NCI-H748 treated with DMSO at 0.1 percent for 48 hours (cell line): ENCODE results near the gene LMO7.
"Not testable (repeated sequence)": the region's sequence is repeated elsewhere in the genome, so short reads cannot be mapped to it uniquely, and the experiment has no call there.

Experiments used
- DNase-seq: peaks from one replicate; lab custom pipeline; 2025; lab: John Stamatoyannopoulos, UW

LMO7 gene

DNA sequence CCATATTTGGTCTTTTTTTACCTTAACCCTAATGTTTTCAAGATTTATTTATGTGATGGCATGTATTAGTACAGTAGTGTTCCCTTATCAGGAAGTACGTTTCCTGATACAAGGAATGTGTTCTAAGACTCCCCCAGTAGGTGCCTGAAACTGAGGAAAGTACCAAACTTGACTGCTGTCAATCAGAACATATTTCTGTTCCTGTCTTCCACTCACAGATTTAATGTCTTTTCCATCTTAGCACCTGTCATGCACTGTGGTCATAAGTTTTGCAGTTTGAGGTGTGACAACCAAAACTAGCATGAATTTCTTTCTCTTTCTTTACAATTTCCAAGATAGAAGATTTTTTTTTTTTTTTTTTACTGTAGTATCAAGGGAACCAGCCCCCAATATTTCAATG lies 62.9 kb downstream of the LMO7 start:
- no peak for DNase-seq

DNA sequence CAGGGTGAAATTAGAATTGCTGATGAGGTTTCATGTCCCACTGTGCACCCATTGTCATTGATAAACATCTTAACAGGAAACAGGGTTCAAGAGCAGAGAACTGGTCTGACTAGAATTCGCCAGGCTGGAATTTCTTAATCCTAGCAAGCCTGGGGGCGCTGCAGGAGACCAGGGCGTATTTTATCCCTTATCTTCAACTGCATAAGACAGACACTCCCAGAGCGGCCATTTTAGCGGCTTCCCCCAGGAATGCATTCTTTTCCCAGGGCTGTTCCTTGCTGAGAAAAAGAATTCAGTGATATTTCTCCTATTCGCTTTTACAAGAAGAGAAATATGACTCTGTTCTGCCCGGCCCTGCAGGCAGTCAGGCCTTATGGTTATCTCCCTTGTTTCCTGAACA lies 63.6 kb downstream of the LMO7 start:
- DNase-seq = not testable (repeated sequence)

DNA sequence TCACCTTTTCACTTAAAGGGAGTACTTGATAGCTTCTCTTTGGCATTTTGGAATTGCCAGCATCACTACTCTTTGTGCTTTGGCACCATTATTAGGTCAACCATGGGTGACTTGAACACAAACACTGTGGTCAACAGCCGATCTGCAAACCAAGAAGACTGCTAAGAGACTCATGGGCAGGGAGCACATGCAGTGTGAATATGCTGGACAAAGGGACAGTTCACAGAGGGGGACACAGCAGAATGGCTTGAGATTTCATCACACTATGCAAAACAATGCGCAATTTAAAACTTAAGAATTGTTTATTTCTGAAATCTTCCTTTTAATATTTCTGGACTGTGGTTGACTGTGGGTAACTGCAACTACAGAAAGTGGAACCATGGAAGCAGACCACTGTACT lies 64.4 kb downstream of the LMO7 start:
- no peak for DNase-seq

DNA sequence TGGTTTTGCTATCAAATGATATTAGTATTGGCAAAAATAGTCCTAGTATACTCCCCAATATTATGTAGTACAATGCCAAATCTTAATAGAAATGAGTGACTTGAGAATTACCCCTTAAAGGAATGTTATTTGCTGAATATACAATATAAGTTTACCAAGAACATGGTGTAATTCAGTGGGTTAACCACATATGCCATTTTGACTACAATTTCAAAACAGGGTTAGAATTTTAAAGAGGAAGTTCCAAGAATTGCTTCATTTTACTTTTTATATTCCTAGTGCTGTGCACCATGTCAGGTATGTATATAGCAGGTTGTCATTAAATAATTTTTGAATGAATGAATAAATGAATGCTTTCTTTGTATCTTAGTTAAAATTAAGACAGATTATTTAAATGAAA lies 66.3 kb downstream of the LMO7 start:
- no peak for DNase-seq

DNA sequence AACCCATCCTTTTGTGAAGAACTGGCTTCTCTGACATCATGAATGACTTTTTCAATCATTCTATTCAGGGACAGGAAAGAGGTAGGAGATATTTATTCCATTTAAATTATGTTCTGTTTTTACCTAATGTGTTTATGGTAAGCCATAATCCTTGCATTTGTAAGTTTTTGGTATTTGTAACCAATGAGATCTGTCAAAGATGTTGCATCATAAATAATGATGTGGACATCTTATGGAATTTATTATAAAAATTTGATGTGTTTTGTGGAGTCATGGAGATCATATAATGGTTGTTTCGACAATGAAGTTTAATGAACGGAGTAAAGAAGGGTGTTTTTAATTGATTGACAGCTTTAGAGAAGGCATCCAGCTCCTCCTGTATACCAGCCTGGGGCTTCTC lies 67.6 kb downstream of the LMO7 start:
- no peak for DNase-seq

DNA sequence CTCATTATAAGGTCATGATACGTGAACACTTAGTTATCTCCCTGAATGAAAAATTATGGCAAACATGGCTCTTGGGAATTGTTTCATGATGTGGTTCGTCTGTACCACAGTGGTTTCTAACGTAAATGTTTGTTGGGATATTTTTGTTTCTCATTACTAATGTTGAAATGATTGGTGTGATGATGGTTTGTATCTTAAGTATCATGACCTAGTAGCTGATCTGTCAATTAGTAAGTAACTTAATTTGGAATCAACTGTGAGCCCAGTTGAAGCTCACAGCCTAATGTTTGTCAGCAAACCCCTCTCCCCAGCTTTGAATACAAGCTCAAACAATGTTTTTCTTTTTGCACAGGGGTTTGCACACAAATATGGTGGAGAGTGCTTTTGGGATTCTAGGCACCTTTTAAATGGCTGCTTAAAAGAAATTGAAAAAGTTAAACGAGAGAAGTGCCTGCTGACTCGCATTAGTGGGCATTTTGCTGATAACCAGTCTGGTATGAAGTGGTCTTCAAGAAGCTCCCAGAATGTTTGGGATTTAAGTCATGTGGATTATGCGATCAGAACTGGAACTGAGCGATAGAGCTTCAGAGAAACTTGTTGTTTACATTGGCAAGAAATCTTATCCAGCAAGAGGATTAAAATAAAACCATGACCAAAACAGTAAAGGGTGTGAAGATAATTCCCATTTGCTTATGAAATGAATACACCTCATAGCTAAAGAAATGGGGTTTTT lies 68.2 kb downstream of the LMO7 start:
- no peak for DNase-seq

DNA sequence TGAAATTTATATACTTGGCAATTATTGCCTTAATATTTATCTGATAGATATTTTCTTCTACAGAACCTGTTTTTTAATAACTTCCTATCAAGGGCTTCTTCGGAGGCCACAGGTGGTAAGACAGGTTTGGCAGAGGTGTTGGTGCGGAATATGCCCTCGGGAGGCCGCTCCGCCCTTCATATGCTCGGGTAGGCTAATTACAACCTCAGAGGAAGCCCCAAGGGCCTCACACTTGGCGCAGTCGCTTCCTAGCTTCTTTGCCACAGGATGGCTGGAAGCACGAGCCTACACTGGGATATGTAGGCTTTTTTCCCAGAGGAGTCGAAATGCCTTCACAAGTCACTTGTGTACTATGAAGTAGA lies 68.8 kb downstream of the LMO7 start:
- DNase-seq = no peak

DNA sequence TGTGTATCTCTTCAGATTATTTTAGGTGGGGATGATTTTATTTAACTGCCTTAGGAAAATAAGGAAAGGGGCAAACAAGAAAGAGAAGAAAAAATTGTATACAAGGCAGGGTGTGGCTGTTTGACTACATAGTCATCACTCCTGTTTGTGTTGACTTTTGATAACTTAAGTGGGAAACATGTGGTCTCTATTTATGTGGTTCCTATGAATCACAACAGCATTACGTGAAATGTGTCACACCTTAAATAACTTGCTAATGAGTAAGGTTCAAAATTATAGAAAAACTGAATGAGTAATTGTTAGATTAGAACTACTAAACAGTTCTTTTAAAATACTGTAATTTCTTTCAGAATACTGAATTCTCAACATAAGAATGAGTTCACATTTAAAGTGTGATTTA lies 69.3 kb downstream of the LMO7 start:
- DNase-seq = no peak

DNA sequence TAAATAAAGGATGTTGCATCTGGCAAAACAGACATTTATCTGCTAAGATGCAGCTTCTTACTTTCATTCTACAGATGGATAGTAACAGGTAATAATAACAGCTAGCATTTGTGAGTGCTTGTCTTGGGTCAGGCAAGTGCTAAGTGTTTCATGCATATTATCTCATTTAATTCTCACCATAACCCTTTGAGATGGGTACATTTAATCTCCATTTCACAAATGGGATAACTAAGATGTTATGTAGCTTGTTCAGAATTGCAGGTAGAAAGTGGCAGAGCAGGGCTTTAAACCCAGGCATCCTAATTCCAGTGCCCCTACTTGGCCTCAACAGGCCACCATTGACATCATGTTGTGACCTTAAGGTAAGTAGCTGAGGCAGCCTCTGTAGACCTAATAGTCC lies 69.8 kb downstream of the LMO7 start:
- no peak for DNase-seq

DNA sequence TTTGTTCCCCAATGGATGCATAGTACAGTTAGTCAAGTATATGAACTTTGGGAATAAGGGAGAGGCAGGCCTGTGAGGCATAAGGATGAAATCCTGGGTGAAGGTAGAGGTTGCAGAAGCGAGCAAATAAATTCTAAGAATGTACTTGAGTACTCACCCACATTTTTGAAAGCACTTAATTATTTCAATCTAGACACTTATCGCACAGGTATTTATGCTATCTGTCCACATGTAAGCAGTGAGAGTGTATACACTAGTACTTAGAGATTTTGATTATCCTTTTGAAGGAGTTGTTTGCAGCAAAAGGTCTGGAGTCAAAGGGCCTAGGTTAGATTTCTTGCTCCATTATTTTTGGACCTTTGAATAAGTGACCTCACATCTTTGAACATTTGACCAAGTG lies 77.7 kb downstream of the LMO7 start:
- DNase-seq = no peak

DNA sequence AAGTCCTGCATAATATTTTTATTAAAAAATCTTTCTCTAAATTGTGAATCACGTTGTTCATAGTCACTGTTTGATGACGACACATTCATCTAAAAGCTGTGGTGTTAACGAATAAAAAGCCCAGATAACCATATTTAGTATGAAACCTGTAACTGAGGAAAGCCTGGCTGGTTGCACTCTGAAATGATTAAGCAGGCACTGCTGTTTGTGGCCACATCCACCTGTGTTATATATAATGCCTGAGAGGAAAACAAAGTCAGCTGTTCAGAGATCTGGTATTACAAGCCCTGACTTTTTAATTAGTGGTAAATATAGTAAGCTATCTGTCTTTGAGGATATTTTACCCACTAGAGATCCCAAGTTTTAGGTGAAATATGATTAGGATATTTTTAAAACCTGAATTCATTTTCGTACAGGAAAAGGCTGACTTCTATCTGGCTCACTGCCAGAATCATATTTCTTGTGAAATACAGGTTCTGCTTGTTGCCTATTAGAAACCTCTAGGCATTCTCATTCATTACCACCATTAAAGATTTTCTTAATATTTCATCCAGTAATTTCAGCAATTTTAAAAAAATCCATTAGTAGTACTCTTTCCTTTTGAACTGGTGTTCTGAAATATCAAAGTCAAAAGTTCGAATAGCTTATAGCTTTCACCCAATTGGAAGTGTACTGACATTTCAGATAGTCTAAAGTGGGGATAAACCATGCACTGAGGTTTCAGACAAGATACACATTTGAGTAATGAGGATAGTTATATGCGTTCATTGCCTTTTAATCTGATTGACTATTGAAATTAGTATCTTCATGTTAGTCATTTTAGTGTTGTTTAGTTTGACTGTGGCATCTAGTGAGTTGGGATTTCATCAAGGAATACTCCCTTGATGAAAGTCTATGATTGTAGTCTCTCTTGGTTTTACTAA lies 79.7 kb downstream of the LMO7 start:
- no peak for DNase-seq

DNA sequence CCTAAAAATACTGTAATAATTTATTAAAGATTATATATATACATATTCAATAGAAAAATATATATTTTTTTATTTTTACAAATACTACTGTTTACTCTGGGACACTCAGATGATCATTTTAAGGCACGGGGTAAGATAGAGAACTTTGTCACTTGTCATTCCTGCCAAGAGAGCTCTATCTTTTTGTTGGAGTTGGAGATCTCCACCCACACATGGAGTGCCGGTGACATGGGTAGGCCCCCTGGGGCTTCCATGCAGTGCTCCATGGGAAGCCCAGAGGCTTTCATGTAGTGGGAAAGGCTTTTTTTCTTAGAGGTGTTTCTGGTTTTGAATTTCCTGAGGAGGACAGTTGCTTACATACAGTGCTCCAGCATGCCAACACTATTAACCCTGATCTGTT lies 81.4 kb downstream of the LMO7 start:
- no peak for DNase-seq

DNA sequence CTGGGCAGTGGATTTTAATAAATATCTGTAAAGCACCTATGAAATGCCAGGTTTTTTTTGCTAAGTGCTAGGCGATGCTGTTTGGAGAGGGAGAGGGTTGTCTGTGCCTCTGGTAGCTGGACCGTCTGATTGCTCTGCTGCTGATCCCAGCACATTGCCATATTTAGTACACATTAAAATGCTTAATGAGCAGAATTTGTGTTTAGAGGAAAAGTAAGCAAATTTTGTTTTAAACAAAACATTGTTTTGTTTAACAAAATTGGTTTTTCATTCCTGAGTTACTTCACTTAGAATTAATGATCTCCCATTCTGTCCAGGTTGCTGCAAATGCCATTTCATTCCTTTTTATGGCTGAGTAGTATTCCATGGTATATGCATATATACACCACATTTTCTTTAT lies 85.2 kb downstream of the LMO7 start:
- DNase-seq = no peak

DNA sequence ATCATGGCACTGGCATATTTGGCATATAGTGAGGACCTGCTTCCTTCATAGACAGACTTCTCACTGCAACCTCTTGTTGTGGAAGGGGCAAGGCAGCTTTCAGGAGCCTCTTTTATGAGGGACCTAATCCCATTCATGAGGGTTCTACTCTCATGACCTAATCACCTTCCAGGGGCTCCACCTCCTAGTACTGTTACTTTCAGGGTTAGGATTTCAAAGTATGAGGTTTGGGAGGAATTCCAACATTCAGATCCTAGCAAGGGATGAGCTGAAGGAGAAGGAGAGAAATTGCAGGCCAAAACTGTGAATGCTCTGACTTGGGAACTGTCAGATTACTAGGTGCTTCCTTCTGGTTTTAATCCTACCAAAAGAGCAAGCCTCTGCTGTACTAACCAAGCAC lies 87.8 kb downstream of the LMO7 start:
- DNase-seq = no peak

DNA sequence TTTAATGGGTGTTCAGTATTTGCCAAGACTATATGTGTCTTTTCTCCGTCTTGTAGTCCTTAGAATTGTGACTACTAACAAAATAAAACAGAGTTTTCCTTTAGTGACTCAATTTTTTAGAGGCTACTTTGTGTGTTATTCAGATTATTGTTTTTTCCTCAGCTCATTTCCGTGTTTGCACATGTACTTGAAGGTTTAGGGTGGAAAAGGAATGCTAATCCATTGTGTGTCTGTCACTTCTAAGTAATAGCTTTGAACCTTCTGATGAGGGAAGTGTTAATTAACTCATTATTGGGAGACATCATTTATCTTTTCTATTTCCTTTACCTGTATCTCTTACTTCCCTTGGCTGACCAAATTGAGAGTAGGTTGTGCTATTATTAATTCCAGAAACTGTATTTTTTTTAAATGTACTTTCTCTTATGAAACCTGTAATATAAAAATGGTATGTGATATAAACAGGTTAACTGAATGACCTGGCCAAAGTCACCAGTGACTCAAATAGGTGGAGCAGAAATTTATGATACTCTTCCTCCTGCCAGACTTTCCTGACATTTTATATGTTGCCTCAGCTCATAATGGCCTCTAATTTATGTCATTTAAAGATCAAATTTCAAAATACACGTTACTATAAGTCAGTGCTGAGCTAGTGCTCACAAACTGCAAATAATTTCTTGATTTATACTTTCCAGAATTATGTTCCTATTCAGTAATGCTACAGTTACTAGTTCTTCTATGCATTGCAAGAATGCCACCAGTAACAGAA lies 88.8 kb downstream of the LMO7 start:
- DNase-seq = peak; percentile 74

DNA sequence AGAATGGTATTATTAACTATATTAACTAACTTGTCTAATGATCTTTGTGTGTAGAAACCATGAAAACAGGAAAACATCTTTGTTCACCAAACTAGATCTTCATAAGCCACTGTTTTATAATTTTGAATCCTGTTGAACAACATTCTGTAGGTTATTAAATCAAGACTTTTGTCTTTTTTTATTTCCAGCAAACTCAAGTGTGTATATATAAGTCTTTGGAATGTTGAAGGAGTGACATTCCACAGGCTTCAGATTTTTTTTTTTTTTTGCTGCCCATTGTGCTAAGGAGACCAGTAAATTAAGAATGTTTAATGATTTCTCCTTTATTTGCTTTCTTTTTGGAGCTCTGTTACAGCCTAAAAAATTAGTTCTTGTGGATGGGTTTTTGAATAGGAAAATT lies 89.6 kb downstream of the LMO7 start:
- DNase-seq = no peak

DNA sequence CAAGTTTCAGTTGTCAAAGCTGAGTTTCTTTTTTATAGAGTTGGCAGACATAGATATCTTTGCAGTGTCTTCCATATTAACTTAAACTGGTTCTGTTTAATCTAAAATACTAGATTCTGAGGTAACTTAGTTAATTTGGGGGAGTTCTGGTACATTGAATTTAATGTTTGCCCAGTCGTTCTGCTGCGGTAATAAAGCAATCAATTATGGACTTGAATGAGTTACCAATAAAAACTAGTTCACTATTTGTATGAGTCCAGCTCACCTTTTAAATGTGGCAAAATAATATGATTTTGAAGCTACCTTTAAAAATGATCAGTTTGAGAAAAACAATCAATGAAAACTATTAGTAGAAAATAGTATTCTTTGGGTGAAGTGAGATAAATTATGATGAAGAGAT lies 90.2 kb downstream of the LMO7 start:
- DNase-seq = no peak

DNA sequence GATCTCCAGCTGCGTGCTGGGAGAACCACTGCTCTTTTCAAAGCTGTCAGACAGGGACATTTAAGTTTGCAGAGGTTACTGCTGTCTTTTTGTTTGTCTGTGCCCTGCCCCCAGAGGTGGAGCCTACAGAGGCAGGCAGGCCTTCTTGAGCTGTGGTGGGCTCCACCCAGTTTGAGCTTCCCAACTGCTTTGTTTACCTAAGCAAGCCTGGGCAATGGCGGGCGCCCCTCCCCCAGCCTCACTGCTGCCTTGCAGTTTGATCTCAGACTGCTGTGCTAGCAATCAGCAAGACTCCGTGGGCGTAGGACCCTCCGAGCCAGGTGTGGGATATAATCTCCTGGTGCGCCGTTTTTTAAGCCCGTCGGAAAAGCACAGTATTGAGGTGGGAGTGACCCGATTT lies 97.0 kb downstream of the LMO7 start:
- DNase-seq = not testable (repeated sequence)

DNA sequence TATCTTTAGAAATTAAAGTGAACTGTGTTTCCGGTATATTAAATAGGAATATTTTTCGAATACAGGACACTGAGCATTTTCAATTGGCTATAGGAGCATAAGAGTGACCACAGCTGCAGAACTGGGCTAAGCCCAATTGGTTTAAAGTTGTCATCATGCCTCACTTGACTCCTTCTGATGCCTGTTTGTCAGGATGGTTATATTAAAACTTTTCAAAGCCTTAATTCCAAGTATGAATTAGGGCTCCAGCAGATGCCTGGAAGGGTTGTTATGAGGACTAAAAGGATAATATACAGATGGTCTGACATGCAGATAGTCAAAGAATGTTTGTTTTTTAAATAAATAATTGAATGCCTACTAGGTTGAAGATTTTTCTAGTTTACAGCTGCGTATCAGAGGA lies 100.0 kb downstream of the LMO7 start:
- DNase-seq = no peak

DNA sequence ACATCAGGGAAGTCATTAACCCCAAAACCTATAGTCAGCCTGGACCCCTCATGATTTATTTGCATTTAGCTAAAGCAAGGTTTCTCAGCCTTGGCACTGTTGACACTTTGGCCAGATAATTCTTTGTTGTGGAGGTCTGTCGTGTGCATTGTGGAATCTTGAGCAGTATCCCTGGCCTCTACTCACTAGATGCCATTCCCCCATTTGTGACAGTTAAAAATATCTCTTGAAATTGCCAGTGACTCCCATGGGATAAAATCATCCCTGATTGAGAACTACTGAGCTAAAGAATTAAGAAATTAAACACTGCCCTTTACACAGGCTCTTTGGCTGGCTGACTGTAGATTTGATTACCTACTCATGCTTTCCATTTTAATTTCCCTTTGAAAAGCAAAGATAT lies 102.7 kb downstream of the LMO7 start:
- DNase-seq = no peak

DNA sequence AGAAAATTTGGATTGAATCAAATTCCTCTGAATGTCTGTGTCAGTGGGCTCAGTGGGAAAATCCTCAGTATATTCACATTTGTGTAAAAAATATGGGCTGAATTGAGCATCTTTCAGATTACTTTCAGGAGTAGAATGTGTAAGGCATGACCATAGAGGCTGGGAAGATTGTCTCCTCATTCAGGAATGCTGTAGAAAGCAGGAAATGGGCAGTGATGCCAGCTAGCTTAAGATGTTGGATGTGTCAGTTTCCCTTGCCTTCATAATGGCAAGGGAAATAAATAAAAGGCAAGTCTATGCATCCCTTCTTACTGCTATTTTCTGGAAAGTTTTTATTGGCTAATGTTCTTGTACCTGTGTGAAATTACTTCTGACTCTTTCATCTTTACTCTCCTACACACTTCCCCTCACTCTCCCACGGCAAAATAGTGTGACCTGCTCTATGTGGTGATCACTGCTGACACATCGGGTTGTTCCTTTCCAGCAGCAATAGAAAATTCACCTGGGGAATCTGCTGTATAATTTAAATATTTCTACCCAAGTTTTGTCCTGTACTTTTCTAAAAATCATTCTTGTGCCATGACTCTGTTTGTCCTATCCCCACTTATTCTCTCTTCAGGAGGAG lies 103.2 kb downstream of the LMO7 start:
- DNase-seq = no peak

DNA sequence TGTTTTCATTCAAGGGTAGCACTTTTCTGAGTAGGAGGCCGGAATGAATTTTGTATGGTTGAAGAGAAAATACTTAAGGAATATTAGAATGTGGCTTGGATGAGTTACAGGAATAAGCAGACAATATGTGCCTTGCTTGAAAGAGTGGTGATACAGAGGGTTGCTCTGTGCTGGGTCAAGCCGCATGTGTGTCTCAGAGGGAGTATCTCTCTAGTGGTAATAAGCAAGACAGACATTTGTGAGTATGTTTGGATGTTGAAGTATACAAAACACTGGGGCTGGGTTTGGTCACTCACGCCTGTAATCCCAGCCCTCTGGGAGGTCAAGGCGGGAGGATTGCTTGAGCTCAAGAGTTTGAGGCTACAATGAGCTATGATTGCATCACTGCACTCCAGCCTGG lies 103.9 kb downstream of the LMO7 start:
- DNase-seq = no peak
